Measurements from ENCODE around the gene CYP2E1.
"Not testable (repeated sequence)": the region's sequence is repeated elsewhere in the genome, so short reads cannot be mapped to it uniquely, and the experiment has no call there.

Gene CYP2E1

DNA sequence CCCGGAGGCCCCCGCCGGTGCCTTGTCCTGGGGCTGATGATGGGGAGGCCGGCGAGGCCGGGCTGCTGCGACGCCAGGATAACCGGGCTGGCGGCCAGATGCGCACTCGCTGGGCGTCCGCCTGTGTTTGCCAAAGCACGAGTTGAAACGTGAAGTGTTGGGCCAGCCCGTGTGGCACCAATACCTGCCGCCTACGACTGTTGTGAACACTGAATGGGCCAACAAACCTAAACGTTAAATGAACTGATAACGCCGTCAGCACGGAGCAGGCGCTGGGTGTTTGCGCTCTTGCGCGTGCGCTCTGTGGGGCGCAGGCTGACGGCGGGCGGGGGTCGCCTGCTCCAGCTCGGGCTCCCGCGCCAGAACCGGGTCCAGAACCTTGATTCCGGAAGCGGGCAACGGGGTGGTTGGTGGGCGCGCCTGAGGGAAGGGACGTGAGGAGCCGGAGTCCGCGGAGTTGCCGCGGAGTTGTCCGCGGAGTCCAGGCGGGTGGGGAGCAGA lies 658 bp downstream of the CYP2E1 start:
- Histone ChIP-seq H3K27ac (ENCODE audit: insufficient read depth, low read depth, low read length, poor library complexity, severe bottlenecking) (no peak overlapping the region), H3K9me3 (ENCODE audit: control insufficient read depth, low read length) (peaks cover 17% of the 10 kb centered on the region), H3K27me3 (ENCODE audit: control insufficient read depth, insufficient read depth, low read length, poor library complexity, severe bottlenecking) (no peaks in the 10 kb centered on the region), H3K4me3 (ENCODE audit: insufficient read depth, low read depth, low read length) (no peak overlapping the region), H3K4me1 (ENCODE audit: control insufficient read depth, insufficient read depth, low read length) (no peaks in the 10 kb centered on the region), H3K36me3 (ENCODE audit: control insufficient read depth, insufficient read depth, low read length) (no peaks in the 10 kb centered on the region)
- WGBS, 2 experiments: 89 to 90% methylated on average over 51 of the region's 51 CpGs

DNA sequence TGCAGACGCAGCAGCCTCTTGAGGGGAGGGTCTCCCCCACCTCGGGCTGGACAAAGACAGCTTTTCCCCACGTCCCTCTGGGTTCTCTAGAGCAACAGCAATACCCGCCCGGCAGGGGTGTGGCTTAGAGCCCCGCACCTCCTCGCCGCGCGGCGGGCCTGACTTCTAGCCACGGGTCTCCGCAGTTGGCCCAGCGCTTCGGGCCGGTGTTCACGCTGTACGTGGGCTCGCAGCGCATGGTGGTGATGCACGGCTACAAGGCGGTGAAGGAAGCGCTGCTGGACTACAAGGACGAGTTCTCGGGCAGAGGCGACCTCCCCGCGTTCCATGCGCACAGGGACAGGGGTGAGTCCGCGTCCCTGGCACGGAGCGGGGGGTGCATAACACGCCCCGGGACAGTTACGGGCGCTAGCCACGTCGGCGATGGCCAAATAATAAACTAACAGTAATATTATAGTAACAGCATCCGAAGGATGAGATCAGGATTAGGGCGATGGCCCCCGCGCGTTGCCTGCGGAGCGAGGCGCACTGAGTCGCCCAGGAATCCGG lies 1.2 kb downstream of the CYP2E1 start:
- H3K27me3 ChIP-seq (ENCODE audit: control insufficient read depth, insufficient read depth, low read length, poor library complexity, severe bottlenecking): no peaks in the 10 kb centered on the region
- WGBS, 2 experiments: 88% methylated on average over 50 of the region's 50 CpGs

DNA sequence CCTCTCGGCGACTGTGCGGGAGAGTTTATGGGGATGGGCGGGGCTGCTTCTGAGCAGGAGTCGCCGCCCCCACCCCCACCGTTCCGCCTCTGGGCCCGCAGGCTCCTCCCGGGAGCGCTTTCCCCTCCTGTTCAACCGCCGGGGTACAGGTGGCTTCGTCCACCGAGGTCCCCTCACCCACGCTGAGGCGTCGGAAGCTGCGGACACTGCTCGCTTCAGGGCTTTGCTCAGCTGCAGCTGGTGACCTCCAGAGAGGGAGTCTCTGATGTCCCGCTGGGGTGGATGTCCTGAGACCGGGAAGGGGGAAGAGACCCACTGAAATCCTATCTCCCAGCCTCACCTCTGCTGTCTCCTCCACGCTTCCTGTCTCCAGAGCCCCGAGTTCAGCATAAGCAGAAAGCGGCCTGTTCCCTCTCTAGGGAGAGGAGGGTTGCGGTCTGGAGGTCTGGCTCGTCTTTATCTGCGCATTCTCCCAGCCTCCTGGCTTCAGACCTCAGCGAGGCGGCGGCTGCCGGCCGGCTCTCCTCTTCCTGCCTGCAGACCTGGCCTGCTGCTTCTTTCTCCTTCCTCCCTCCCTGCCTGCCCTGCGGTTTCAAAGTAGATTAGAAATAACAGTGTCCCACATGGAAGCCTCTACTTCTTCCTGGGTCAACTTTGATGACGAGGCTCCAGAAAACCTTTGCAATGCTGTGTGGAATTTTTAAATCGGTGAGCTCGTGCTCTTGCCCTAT lies 1.8 kb downstream of the CYP2E1 start:
- Histone ChIP-seq H3K9me3 (ENCODE audit: control insufficient read depth, low read length) (peaks cover 20% of the 10 kb centered on the region), H3K27me3 (ENCODE audit: control insufficient read depth, insufficient read depth, low read length, poor library complexity, severe bottlenecking) (no peaks in the 10 kb centered on the region), H3K27ac (ENCODE audit: insufficient read depth, low read depth, low read length, poor library complexity, severe bottlenecking) (no peak overlapping the region), H3K4me1 (ENCODE audit: control insufficient read depth, insufficient read depth, low read length) (no peaks in the 10 kb centered on the region), H3K4me3 (ENCODE audit: insufficient read depth, low read depth, low read length) (no peak overlapping the region), H3K36me3 (ENCODE audit: control insufficient read depth, insufficient read depth, low read length) (no peaks in the 10 kb centered on the region)
- 86 to 87% methylated on average over 37 of the region's 37 CpGs for WGBS, 2 experiments

More for the DNA sequence above, 1.2 kb downstream of the CYP2E1 start:
- Histone ChIP-seq H3K36me3 (ENCODE audit: control insufficient read depth, insufficient read depth, low read length) (no peaks in the 10 kb centered on the region), H3K27ac (ENCODE audit: insufficient read depth, low read depth, low read length, poor library complexity, severe bottlenecking) (no peak overlapping the region), H3K4me3 (ENCODE audit: insufficient read depth, low read depth, low read length) (no peak overlapping the region), H3K9me3 (ENCODE audit: control insufficient read depth, low read length) (peaks cover 18% of the 10 kb centered on the region), H3K4me1 (ENCODE audit: control insufficient read depth, insufficient read depth, low read length) (no peaks in the 10 kb centered on the region)

DNA sequence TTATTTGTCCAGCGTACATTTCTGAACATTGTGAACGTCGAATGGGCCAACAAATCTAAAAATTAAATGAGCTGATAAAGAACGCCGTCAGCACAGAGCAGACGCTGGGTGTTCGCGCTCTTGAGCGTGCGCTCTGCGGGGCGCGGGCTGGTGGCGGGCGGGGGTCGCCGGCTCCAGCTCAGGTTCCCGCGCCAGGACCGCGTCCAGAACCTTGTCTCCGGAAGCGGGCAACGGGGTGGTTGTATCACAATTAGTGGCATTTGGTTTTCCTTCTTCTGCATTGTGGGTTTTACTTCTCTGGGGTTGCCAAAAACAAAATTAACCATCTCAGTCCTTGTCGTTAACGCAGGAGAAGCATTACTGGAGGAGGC lies 2.4 kb downstream of the CYP2E1 start:
- WGBS, 2 experiments: 90 to 91% methylated on average over 26 of the region's 26 CpGs
- Histone ChIP-seq H3K4me3 (ENCODE audit: insufficient read depth, low read depth, low read length) (no peak overlapping the region), H3K27me3 (ENCODE audit: control insufficient read depth, insufficient read depth, low read length, poor library complexity, severe bottlenecking) (no peaks in the 10 kb centered on the region), H3K36me3 (ENCODE audit: control insufficient read depth, insufficient read depth, low read length) (no peaks in the 10 kb centered on the region), H3K9me3 (ENCODE audit: control insufficient read depth, low read length) (peaks cover 20% of the 10 kb centered on the region), H3K4me1 (ENCODE audit: control insufficient read depth, insufficient read depth, low read length) (no peaks in the 10 kb centered on the region), H3K27ac (ENCODE audit: insufficient read depth, low read depth, low read length, poor library complexity, severe bottlenecking) (no peak overlapping the region)

DNA sequence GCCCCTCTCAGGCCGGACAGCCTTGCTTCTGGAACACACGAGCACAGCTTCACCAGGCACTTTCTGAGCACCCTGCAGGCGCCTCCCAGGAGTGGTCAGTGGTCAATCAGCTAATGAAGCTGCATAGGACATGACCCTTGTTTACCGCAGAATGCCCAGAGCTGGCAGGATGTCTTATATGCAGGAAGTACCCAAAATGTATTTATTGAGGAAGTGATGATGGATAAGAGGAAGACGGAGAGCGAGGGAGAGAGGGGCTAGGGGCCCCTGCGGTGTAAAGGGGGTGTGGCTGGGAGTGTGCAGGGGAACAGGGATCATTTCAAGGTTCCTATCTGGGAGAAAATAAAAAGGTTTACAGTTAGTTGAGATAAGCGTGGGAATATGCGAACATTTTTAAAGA lies 3.3 kb downstream of the CYP2E1 start:
- Histone ChIP-seq H3K9me3 (ENCODE audit: control insufficient read depth, low read length) (peaks cover 18% of the 10 kb centered on the region), H3K27ac (ENCODE audit: insufficient read depth, low read depth, low read length, poor library complexity, severe bottlenecking) (no peak overlapping the region), H3K36me3 (ENCODE audit: control insufficient read depth, insufficient read depth, low read length) (no peaks in the 10 kb centered on the region), H3K27me3 (ENCODE audit: control insufficient read depth, insufficient read depth, low read length, poor library complexity, severe bottlenecking) (no peaks in the 10 kb centered on the region), H3K4me1 (ENCODE audit: control insufficient read depth, insufficient read depth, low read length) (no peaks in the 10 kb centered on the region), H3K4me3 (ENCODE audit: insufficient read depth, low read depth, low read length) (no peak overlapping the region)
- 74 to 76% methylated on average over 9 of the region's 9 CpGs for WGBS, 2 experiments

DNA sequence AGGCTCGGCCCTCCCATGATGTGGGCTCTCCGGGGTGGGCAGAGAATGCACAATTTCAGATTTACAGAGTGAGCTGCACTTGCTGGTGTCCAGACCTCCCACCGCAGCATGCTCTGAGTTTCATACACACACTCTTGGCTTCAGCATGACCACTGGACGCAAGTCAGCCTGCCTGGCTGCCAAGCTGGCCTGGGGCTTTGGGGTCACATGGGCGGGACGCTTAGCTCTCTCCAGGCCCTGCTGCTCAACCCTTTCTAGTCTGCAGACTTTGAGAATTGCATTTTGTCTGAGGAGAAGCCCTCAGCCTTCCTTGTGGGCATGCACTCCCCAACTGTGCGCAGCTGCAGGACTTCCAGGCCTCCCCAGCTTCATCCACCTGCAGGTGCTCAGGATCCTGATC lies 5.7 kb downstream of the CYP2E1 start:
- Histone ChIP-seq H3K27me3 (ENCODE audit: control insufficient read depth, insufficient read depth, low read length, poor library complexity, severe bottlenecking) (no peaks in the 10 kb centered on the region), H3K4me3 (ENCODE audit: insufficient read depth, low read depth, low read length) (no peak overlapping the region), H3K9me3 (ENCODE audit: control insufficient read depth, low read length) (peaks cover 14% of the 10 kb centered on the region), H3K27ac (ENCODE audit: insufficient read depth, low read depth, low read length, poor library complexity, severe bottlenecking) (no peak overlapping the region), H3K36me3 (ENCODE audit: control insufficient read depth, insufficient read depth, low read length) (no peaks in the 10 kb centered on the region), H3K4me1 (ENCODE audit: control insufficient read depth, insufficient read depth, low read length) (no peaks in the 10 kb centered on the region)
- 74% methylated on average over 7 of the region's 7 CpGs for WGBS, 2 experiments

DNA sequence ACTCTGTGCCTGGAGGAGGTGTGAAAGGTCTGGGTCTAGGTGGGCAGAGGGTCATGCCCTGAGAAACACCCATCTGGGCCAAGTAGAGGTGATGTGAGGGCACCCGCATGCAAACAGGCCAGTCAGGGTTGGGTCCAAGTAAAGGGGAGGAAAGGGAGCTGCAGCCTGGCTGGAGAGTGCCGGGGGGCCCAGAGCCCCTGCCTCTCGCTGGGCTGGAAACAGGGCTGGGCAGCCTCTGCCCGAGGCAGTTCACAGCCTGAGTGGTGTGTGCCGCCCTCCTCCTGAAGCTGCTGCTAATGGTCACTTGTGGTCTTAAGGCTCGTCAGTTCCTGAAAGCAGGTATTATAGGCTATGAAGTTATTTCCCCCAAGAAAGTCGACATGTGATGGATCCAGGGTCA lies 7.3 kb downstream of the CYP2E1 start:
- H3K9me3 ChIP-seq (ENCODE audit: control insufficient read depth, low read length): peaks cover 9% of the 10 kb centered on the region
- no peak overlapping the region for H3K4me3 ChIP-seq (ENCODE audit: insufficient read depth, low read depth, low read length)
- no peaks in the 10 kb centered on the region for H3K27me3 ChIP-seq (ENCODE audit: control insufficient read depth, insufficient read depth, low read length, poor library complexity, severe bottlenecking)
- no peaks in the 10 kb centered on the region for H3K36me3 ChIP-seq (ENCODE audit: control insufficient read depth, insufficient read depth, low read length)
- 74 to 81% methylated on average over 6 to 7 of the region's 7 CpGs for WGBS, 2 experiments
- no peaks in the 10 kb centered on the region for H3K4me1 ChIP-seq (ENCODE audit: control insufficient read depth, insufficient read depth, low read length)
- no peak overlapping the region for H3K27ac ChIP-seq (ENCODE audit: insufficient read depth, low read depth, low read length, poor library complexity, severe bottlenecking)

DNA sequence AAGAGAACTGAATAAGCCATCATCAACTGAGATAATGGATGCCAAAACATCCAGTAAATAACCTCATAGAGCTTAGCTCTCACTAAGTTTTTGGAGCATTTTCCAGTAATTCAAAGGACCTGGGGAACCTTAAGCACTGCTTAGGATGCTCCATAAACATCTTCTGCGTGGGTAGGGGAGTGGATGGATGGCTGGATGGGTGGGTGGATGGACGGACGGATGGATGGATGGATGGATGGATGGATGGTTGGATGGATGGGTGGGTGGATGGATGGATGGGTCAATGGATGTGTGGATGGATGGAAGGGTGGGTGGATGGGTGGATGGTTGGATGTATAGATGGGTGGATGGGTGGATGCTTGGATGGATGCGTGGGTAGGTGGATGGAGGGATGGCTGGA lies 9.0 kb downstream of the CYP2E1 start:
- Histone ChIP-seq H3K27me3 (ENCODE audit: control insufficient read depth, insufficient read depth, low read length, poor library complexity, severe bottlenecking) (no peaks in the 10 kb centered on the region), H3K4me1 (ENCODE audit: control insufficient read depth, insufficient read depth, low read length) (no peaks in the 10 kb centered on the region), H3K4me3 (ENCODE audit: insufficient read depth, low read depth, low read length) (no peak overlapping the region), H3K36me3 (ENCODE audit: control insufficient read depth, insufficient read depth, low read length) (no peaks in the 10 kb centered on the region), H3K9me3 (ENCODE audit: control insufficient read depth, low read length) (peaks cover 9% of the 10 kb centered on the region), H3K27ac (ENCODE audit: insufficient read depth, low read depth, low read length, poor library complexity, severe bottlenecking) (no peak overlapping the region)
- 22 to 25% methylated on average over 3 of the region's 4 CpGs for WGBS, 2 experiments

DNA sequence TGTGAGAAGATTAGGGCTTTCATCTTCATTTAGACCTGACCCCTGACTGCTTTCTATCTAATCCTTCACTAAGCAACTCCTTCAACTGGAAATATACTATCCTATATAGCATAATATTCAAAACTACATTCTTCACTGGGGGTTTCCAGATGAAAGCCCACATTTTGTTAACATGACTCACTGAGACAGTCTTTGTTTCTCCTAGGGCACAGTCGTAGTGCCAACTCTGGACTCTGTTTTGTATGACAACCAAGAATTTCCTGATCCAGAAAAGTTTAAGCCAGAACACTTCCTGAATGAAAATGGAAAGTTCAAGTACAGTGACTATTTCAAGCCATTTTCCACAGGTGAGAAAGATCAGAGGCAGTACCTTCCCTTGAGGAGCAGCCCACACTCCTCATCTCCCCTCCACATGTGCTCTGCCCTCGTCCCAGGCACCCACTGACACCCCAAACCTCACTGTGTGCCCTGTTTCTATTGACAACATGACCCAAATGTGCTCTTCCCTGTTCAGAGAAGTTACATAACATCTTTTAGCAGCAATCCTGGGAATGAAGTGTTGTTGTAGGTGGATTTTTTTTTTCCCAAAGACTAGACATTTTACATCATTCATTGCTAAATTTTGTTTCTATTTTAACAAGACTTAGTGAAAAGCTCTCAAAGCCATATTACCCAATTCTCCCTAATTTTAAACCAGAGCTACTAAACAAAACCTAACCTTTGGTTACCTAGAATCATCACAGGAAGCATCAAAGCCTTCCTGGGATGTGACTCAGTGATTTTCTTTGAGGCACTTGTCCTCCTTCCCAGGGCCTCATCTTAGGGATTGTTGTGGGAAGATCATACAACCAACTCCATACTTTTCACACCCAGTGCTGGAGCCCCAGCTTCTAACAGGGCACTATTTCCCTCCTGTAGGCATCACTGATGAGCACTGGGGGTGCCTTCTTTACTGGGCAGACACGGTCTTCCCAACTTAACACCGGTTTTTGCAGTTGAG lies 10.7 kb downstream of the CYP2E1 start:
- H3K9me3 ChIP-seq (ENCODE audit: control insufficient read depth, low read length): peaks cover 10% of the 10 kb centered on the region
- H3K27ac ChIP-seq (ENCODE audit: insufficient read depth, low read depth, low read length, poor library complexity, severe bottlenecking): no peak overlapping the region
- 38 to 49% methylated on average over 4 of the region's 4 CpGs for WGBS, 2 experiments
- no peaks in the 10 kb centered on the region for H3K36me3 ChIP-seq (ENCODE audit: control insufficient read depth, insufficient read depth, low read length)
- no peaks in the 10 kb centered on the region for H3K4me1 ChIP-seq (ENCODE audit: control insufficient read depth, insufficient read depth, low read length)
- H3K4me3 ChIP-seq (ENCODE audit: insufficient read depth, low read depth, low read length): no peak overlapping the region
- H3K27me3 ChIP-seq (ENCODE audit: control insufficient read depth, insufficient read depth, low read length, poor library complexity, severe bottlenecking): no peaks in the 10 kb centered on the region

DNA sequence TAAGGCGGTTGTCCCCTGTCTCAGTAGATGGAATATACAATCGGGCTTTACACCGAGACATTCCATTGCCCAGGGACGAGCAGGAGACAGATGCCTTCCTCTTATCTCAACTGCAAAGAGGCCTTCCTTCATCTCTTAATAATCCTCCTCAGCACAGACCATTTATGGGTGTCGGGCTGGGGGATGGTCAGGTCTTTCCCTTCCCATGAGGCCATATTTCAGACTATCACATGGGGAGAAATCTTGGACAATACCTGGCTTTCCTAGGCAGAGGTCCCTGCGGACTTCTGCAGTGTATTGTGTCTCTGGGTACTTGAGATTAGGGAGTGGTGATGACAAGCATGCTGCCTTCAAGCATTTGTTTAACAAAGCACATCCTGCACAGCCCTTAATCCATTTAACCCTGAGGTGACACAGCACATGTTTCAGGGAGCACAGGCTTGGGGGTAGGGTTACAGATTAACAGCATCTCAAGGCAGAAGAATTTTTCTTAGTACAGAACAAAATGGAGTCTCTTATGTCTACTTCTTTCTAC lies 14.3 kb downstream of the CYP2E1 start:
- peaks cover 12% of the 10 kb centered on the region for H3K9me3 ChIP-seq (ENCODE audit: control insufficient read depth, low read length)
- WGBS, 2 experiments: 68 to 70% methylated on average over 5 to 6 of the region's 6 CpGs
- H3K27ac ChIP-seq (ENCODE audit: insufficient read depth, low read depth, low read length, poor library complexity, severe bottlenecking); H3K4me1 ChIP-seq (ENCODE audit: control insufficient read depth, insufficient read depth, low read length); H3K27me3 ChIP-seq (ENCODE audit: control insufficient read depth, insufficient read depth, low read length, poor library complexity, severe bottlenecking); H3K4me3 ChIP-seq (ENCODE audit: insufficient read depth, low read depth, low read length); H3K36me3 ChIP-seq (ENCODE audit: control insufficient read depth, insufficient read depth, low read length): not testable (repeated sequence)

All from ectodermal cell (in vitro differentiated cells).